Measurements from ENCODE around the gene F11R.

Gene F11R

GRCh38 chr1:161044908-161045735, 24.2 kb upstream of the F11R start (continued):
- TF ChIP-seq GLIS1 (tag by site-specific recombination; IDR thresholded peaks at IDR 0.05) (no peak), ZNF140 (tag by site-specific recombination; IDR thresholded peaks at IDR 0.05) (no peak), ZNF23 (tag by site-specific recombination; IDR thresholded peaks at IDR 0.05; ENCODE audit: borderline replicate concordance) (no peak), REST (tag by site-specific recombination; IDR thresholded peaks at IDR 0.05) (peak; percentile 93), ZNF335 (tag by site-specific recombination; conservative IDR thresholded peaks at IDR 0.05) (peak; percentile 96), ZNF274 (IDR thresholded peaks at IDR 0.05; ENCODE audit: low read length) (no peak), ZNF274 (tag by site-specific recombination; IDR thresholded peaks at IDR 0.05; ENCODE audit: borderline replicate concordance) (no peak), ZNF580 (tag by site-specific recombination; IDR thresholded peaks at IDR 0.05) (no peak), ZNF248 (tag by site-specific recombination; IDR thresholded peaks at IDR 0.05) (no peak), ZBTB1 (tag by site-specific recombination; IDR thresholded peaks at IDR 0.05) (no peak), ZBTB8A (tag by site-specific recombination; IDR thresholded peaks at IDR 0.05) (peak; percentile 90), ZNF654 (tag by site-specific recombination; IDR thresholded peaks at IDR 0.05; ENCODE audit: low read depth) (no peak), ZNF768 (tag by site-specific recombination; IDR thresholded peaks at IDR 0.05) (no peak), ZFP69B (tag by site-specific recombination; IDR thresholded peaks at IDR 0.05) (no peak), ZNF585B (tag by site-specific recombination; IDR thresholded peaks at IDR 0.05) (peak; percentile 9; the same call in 1 of the 2 replicates), ZNF48 (tag by site-specific recombination; IDR thresholded peaks at IDR 0.05) (no peak), ZNF449 (tag by site-specific recombination; IDR thresholded peaks at IDR 0.05) (no peak), PATZ1 (tag by site-specific recombination; IDR thresholded peaks at IDR 0.05) (peak; percentile 60; the same call in 1 of the 2 replicates), ZNF561 (tag by site-specific recombination; IDR thresholded peaks at IDR 0.05; ENCODE audit: borderline replicate concordance) (no peak), ZNF157 (tag by site-specific recombination; IDR thresholded peaks at IDR 0.05) (no peak), ZBTB11 (tag by site-specific recombination; conservative IDR thresholded peaks at IDR 0.05; ENCODE audit: low read depth) (peak; percentile 83; the same call in 1 of the 2 replicates), ZNF155 (tag by site-specific recombination; IDR thresholded peaks at IDR 0.05) (no peak), ZNF600 (tag by site-specific recombination; IDR thresholded peaks at IDR 0.05) (peak; percentile 65; the same call in 1 of the 2 replicates), BCL11A (tag by site-specific recombination; IDR thresholded peaks at IDR 0.05; ENCODE audit: low read depth) (0 out of 2 replicates have a peak, but pooled peaks have one; percentile 10), ZIC2 (tag by site-specific recombination; IDR thresholded peaks at IDR 0.05) (peak; percentile 10; the same call in 1 of the 2 replicates), ZFP41 (tag by site-specific recombination; IDR thresholded peaks at IDR 0.05; ENCODE audit: borderline replicate concordance) (no peak), HOXA7 (CRISPR knock-in tag; IDR thresholded peaks at IDR 0.05; ENCODE audit: borderline replicate concordance) (no peak), WT1 (tag by site-specific recombination; IDR thresholded peaks at IDR 0.05) (no peak), ZNF777 (tag by site-specific recombination; IDR thresholded peaks at IDR 0.05; ENCODE audit: borderline replicate concordance) (no peak), ZSCAN30 (tag by site-specific recombination; IDR thresholded peaks at IDR 0.05) (0 out of 2 replicates have a peak, but pooled peaks have one; percentile 21)
